Fibroblast of lung (primary cell): Measurements from ENCODE around the gene FAM156A. TPM values are rescaled to one million over a fixed set of nuclear protein-coding genes. Genes with fewer than 3 reads are reported as not detected.

Source experiments
- DNase-seq, 2 donors: peaks; one replicate each; pipeline versions ENCODE4 v3.0.0 to v3.0.0-alpha.2; 2010; ENCODE audit warnings: low read depth in 2 of 2
- H2AFZ ChIP-seq: 2 replicates; pipeline ENCODE4 v1.5.1; 2012; ENCODE audit warnings: low read length, control low read depth, inconsistent platforms
- H3K27ac ChIP-seq: 2 replicates; pipeline ENCODE4 v1.5.1; 2011; ENCODE audit warnings: low read length, control low read depth; ENCODE audit not compliant: insufficient read depth
- H3K27me3 ChIP-seq: 2 replicates; pipeline ENCODE4 v1.5.1; 2011; ENCODE audit warnings: mild to moderate bottlenecking, low read length; ENCODE audit not compliant: control insufficient read depth, insufficient read depth
- H3K36me3 ChIP-seq: 2 replicates; pipeline ENCODE4 v1.5.1; 2011; ENCODE audit warnings: low read length; ENCODE audit not compliant: control insufficient read depth, insufficient read depth
- H3K4me1 ChIP-seq: 2 replicates; pipeline ENCODE4 v1.5.1; 2011; ENCODE audit warnings: low read length; ENCODE audit not compliant: control insufficient read depth, insufficient read depth; ENCODE audit errors: extremely low read depth
- H3K4me2 ChIP-seq: 2 replicates; pipeline ENCODE4 v1.5.1; 2011; ENCODE audit warnings: low read length, control low read depth; ENCODE audit not compliant: insufficient read depth; ENCODE audit errors: extremely low read depth
- H3K4me3 ChIP-seq, 4 experiments: fragments of 200-600 bp in 1 of 4; sonication (generic) in 1 of 4; replicated peaks in 1 of 4; 2 replicates each; pipeline ENCODE4 v1.5.1; 2011 to 2016; ENCODE audit warnings: low read length in 4 of 4, low read depth in 3 of 4, mild to moderate bottlenecking in 3 of 4, control low read depth in 2 of 4, inconsistent platforms in 1 of 4, mixed read lengths in 1 of 4; ENCODE audit not compliant: insufficient read depth in 1 of 4; ENCODE audit errors: control extremely low read depth in 1 of 4
- H3K79me2 ChIP-seq: 2 replicates; pipeline ENCODE4 v1.5.1; 2012; ENCODE audit warnings: mild to moderate bottlenecking, low read length, inconsistent platforms; ENCODE audit not compliant: control insufficient read depth, insufficient read depth
- H3K9ac ChIP-seq: 2 replicates; pipeline ENCODE4 v1.5.1; 2011; ENCODE audit warnings: mild to moderate bottlenecking, low read length, control low read depth; ENCODE audit not compliant: insufficient read depth
- H3K9me3 ChIP-seq: 2 replicates; pipeline ENCODE4 v1.5.1; 2012; ENCODE audit warnings: low read depth, low read length; ENCODE audit not compliant: control insufficient read depth, insufficient read depth
- H4K20me1 ChIP-seq: 2 replicates; pipeline ENCODE4 v1.5.1; 2011; ENCODE audit warnings: low read length; ENCODE audit not compliant: control insufficient read depth, insufficient read depth; ENCODE audit errors: extremely low read depth
- EZH2 ChIP-seq: IDR thresholded peaks from 2 replicates; pipeline ENCODE4 v1.5.1; 2012; ENCODE audit warnings: low read length, control low read depth, mild to moderate bottlenecking; ENCODE audit errors: missing control alignments
- polyA plus RNA-seq, 2 donors: library from polyadenylated mRNA; depleted of rRNA in 1 of 2; stranded (reverse) in 1 of 2; unstranded in 1 of 2; fragments of >200 nt; gene quantifications; 2 replicates each; pipeline ENCODE4 v1.2.1, GENCODE V29; 2011 to 2012; ENCODE audit warnings: missing spikeins in 1 of 2
- total RNA-seq: library from RNA; depleted of rRNA; stranded (reverse); fragments of >200 nt; gene quantifications from 2 replicates; pipeline ENCODE4 v1.2.1, GENCODE V29; 2014
- TF ChIP-seq, protein P1 (sequence below), 2 donors: IDR thresholded peaks in 1 of 2; conservative IDR thresholded peaks in 1 of 2; 1 replicate in 1 of 2; 2 replicates in 1 of 2; pipeline ENCODE4 v1.5.1; 2011 to 2012; ENCODE audit warnings: low read length in 2 of 2, control low read depth in 1 of 2, inconsistent platforms in 1 of 2, low read depth in 1 of 2, mild to moderate bottlenecking in 1 of 2

FAM156A gene
- total and polyA plus RNA-seq, 2 donors (not counting 1 experiment from before 2014, with no cell fraction given) = 7.6 to 18.8 TPM

- Histone ChIP-seq H3K36me3 (no peaks in the 10 kb centered on the region), H3K4me3 (no peak overlapping the region), H3K4me1 (no peaks in the 10 kb centered on the region), H2AFZ (no peak overlapping the region), H3K27ac (no peak overlapping the region), H3K79me2 (no peaks in the 10 kb centered on the region), H3K9ac (no peak overlapping the region), H3K9me3 (no peaks in the 10 kb centered on the region), H3K4me2 (no peak overlapping the region), H4K20me1 (no peaks in the 10 kb centered on the region), H3K27me3 (no peaks in the 10 kb centered on the region)
- TF ChIP-seq, protein P1, sequence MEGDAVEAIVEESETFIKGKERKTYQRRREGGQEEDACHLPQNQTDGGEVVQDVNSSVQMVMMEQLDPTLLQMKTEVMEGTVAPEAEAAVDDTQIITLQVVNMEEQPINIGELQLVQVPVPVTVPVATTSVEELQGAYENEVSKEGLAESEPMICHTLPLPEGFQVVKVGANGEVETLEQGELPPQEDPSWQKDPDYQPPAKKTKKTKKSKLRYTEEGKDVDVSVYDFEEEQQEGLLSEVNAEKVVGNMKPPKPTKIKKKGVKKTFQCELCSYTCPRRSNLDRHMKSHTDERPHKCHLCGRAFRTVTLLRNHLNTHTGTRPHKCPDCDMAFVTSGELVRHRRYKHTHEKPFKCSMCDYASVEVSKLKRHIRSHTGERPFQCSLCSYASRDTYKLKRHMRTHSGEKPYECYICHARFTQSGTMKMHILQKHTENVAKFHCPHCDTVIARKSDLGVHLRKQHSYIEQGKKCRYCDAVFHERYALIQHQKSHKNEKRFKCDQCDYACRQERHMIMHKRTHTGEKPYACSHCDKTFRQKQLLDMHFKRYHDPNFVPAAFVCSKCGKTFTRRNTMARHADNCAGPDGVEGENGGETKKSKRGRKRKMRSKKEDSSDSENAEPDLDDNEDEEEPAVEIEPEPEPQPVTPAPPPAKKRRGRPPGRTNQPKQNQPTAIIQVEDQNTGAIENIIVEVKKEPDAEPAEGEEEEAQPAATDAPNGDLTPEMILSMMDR (conservative IDR thresholded peaks at IDR 0.05 in 1 of 2, IDR thresholded peaks at IDR 0.05 in 1 of 2; ENCODE audit: low read depth in 1 of 2, low read length in 2 of 2) = no peak
- TF ChIP-seq EZH2 = no peak
- DNase-seq = no peak
Observed at GRCh38 chrX:53003111-53003510, 44.8 kb upstream of the FAM156A start.

DNA sequence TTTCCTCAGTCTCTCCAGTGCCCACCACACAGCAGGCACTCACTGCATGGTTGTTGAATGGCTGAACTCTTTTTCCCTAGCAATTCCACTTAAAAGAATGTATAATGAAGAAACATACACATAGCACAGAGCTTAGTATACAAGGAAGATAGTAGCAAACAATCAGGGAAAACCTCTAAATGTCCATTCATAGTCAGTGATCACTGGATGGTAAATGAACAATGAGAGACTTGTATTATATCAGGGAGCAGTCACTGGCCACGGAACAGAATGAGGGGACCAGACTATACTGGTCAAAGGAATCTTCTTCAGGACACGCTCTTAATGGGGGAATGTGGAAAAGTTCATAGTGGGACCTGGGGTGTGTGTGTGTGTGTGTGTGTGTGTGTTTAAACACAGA lies 43.6 kb upstream of the FAM156A start:
- Histone ChIP-seq H3K27me3 (no peaks in the 10 kb centered on the region), H3K4me1 (no peaks in the 10 kb centered on the region), H4K20me1 (no peaks in the 10 kb centered on the region), H3K9ac (no peak overlapping the region), H3K36me3 (no peaks in the 10 kb centered on the region), H3K9me3 (no peaks in the 10 kb centered on the region), H3K27ac (no peak overlapping the region), H3K4me2 (no peak overlapping the region), H2AFZ (no peak overlapping the region), H3K79me2 (no peaks in the 10 kb centered on the region), H3K4me3 (no peak overlapping the region)
- DNase-seq = no peak
- TF ChIP-seq EZH2 = no peak
- TF ChIP-seq, protein P1 (conservative IDR thresholded peaks at IDR 0.05 in 1 of 2, IDR thresholded peaks at IDR 0.05 in 1 of 2; ENCODE audit: low read depth in 1 of 2, low read length in 2 of 2) = no peak

DNA sequence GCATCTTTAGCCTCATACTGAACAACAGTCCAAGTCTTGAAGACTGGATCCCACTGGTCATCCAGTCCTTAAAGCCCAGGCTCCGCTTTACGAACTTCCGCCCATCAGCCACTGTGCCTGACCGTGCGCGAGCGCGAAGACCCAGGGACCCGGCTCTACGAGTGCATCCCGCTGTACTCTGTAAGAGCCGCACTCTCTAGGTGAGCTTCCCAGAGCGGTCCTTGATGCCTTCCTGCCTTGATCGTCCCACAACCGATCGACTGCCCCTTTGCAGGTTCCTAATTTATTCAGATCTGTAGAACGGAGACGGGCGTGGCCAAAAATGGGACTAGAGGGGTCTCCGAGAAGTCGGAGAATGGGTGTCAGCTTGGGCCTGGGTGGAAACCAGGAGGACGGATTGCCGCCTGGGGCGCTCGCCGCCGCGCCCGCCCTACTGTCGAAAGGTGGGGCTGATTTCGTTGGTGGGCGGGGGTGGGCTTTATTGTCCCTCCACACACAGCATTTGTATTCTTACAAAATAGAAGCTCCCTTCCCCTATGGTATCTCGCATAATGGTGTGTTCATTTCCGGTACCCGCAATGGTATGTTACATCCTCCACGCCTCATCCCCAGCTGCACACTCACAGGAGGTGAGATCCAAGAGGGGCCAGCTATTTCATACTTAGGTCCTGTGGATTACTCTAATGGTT lies 42.3 kb upstream of the FAM156A start:
- no peak overlapping the region for H3K4me3 ChIP-seq
- no peaks in the 10 kb centered on the region for H4K20me1 ChIP-seq
- H2AFZ ChIP-seq = no peak overlapping the region
- H3K4me2 ChIP-seq = no peak overlapping the region
- H3K27ac ChIP-seq = no peak overlapping the region
- no peaks in the 10 kb centered on the region for H3K9me3 ChIP-seq
- no peak for TF ChIP-seq EZH2
- H3K9ac ChIP-seq = no peak overlapping the region
- H3K27me3 ChIP-seq = no peaks in the 10 kb centered on the region
- no peaks in the 10 kb centered on the region for H3K79me2 ChIP-seq
- no peaks in the 10 kb centered on the region for H3K4me1 ChIP-seq
- H3K36me3 ChIP-seq = no peaks in the 10 kb centered on the region
- DNase-seq = no peak
